H9 (cell line): ENCODE measurements around the gene RPS6KA1. TPM values are rescaled to one million over a fixed set of nuclear protein-coding genes. Genes with fewer than 3 reads are reported as not detected.

ENCODE experiments used
- DNase-seq: peaks from one replicate; pipeline ENCODE4 v3.0.0-alpha.2; 2017
- H2AFZ ChIP-seq: one replicate; pipeline ENCODE4 v1.6.1; 2013; ENCODE audit warnings: mild to moderate bottlenecking, low read length, control low read depth, moderate library complexity
- H2AK5ac ChIP-seq: 2 replicates; pipeline ENCODE4 v1.6.1; 2013; ENCODE audit warnings: low read length, control low read depth, mixed read lengths; ENCODE audit not compliant: insufficient read length
- H2BK120ac ChIP-seq: one replicate; pipeline ENCODE4 v1.6.1; 2013; ENCODE audit warnings: low read depth, mild to moderate bottlenecking, low read length, control low read depth, inconsistent platforms; ENCODE audit not compliant: poor library complexity, severe bottlenecking
- H2BK12ac ChIP-seq: 2 replicates; pipeline ENCODE4 v1.6.1; 2013; ENCODE audit warnings: low read length, control low read depth, mixed read lengths, low read depth; ENCODE audit not compliant: insufficient read length
- H2BK15ac ChIP-seq: 2 replicates; pipeline ENCODE4 v1.6.1; 2013; ENCODE audit warnings: low read depth, low read length, control low read depth
- H2BK20ac ChIP-seq: one replicate; pipeline ENCODE4 v1.6.1; 2013; ENCODE audit warnings: low read depth, mild to moderate bottlenecking, low read length, control low read depth, inconsistent platforms; ENCODE audit not compliant: poor library complexity, severe bottlenecking
- H2BK5ac ChIP-seq: 2 replicates; pipeline ENCODE4 v1.6.1; 2013; ENCODE audit warnings: low read length, control low read depth, mixed read lengths; ENCODE audit not compliant: insufficient read length
- H3K14ac ChIP-seq: 2 replicates; pipeline ENCODE4 v1.6.1; 2013; ENCODE audit warnings: low read length, control low read depth; ENCODE audit not compliant: insufficient read depth
- H3K18ac ChIP-seq: 2 replicates; pipeline ENCODE4 v1.6.1; 2013; ENCODE audit warnings: low read depth, mild to moderate bottlenecking, mixed read lengths, low read length, control low read depth; ENCODE audit not compliant: insufficient read length
- H3K23ac ChIP-seq: 2 replicates; pipeline ENCODE4 v1.6.1; 2013; ENCODE audit warnings: low read length, control low read depth, mixed read lengths, low read depth; ENCODE audit not compliant: insufficient read length
- H3K23me2 ChIP-seq: 2 replicates; pipeline ENCODE4 v1.6.1; 2013; ENCODE audit warnings: low read depth, mild to moderate bottlenecking, mixed read lengths, low read length, control low read depth; ENCODE audit not compliant: insufficient read length, poor library complexity, severe bottlenecking
- H3K27ac ChIP-seq: 2 replicates; pipeline ENCODE4 v1.5.1; 2013; ENCODE audit warnings: low read length, control low read depth, mixed read lengths, low read depth; ENCODE audit not compliant: insufficient read length
- H3K27me3 ChIP-seq: 2 replicates; pipeline ENCODE4 v1.6.1; 2013; ENCODE audit warnings: low read length, control low read depth, inconsistent platforms; ENCODE audit not compliant: insufficient read depth
- H3K4ac ChIP-seq: 2 replicates; pipeline ENCODE4 v1.6.1; 2013; ENCODE audit warnings: low read depth, mild to moderate bottlenecking, control low read depth, inconsistent platforms, low read length, moderate library complexity
- H3K4me1 ChIP-seq: 2 replicates; pipeline ENCODE4 v1.6.1; 2013; ENCODE audit warnings: low read length, control low read depth, inconsistent platforms; ENCODE audit not compliant: insufficient read depth
- H3K4me2 ChIP-seq: 2 replicates; pipeline ENCODE4 v1.6.1; 2013; ENCODE audit warnings: low read length, control low read depth, mixed read lengths; ENCODE audit not compliant: insufficient read length, insufficient read depth
- H3K56ac ChIP-seq: 2 replicates; pipeline ENCODE4 v1.6.1; 2013; ENCODE audit warnings: low read depth, mild to moderate bottlenecking, mixed read lengths, low read length, control low read depth; ENCODE audit not compliant: insufficient read length
- H3K79me1 ChIP-seq: 2 replicates; pipeline ENCODE4 v1.6.1; 2013; ENCODE audit warnings: low read depth, mild to moderate bottlenecking, moderate library complexity, low read length, control low read depth, inconsistent platforms; ENCODE audit not compliant: insufficient read depth, poor library complexity, severe bottlenecking
- H3K79me2 ChIP-seq: 2 replicates; pipeline ENCODE4 v1.6.1; 2013; ENCODE audit warnings: low read length, control low read depth, inconsistent platforms; ENCODE audit not compliant: insufficient read depth
- H3K9ac ChIP-seq: 2 replicates; pipeline ENCODE4 v1.6.1; 2013; ENCODE audit warnings: low read length, control low read depth, mixed read lengths; ENCODE audit not compliant: insufficient read length; ENCODE audit errors: extremely low read depth
- H3K9me3 ChIP-seq: one replicate; pipeline ENCODE4 v1.6.1; 2013; ENCODE audit warnings: low read depth, low read length, inconsistent platforms; ENCODE audit not compliant: control insufficient read depth
- H3T11ph ChIP-seq: one replicate; pipeline ENCODE4 v1.6.1; 2013; ENCODE audit warnings: mild to moderate bottlenecking, low read length, control low read depth, inconsistent platforms
- H4K20me1 ChIP-seq: one replicate; pipeline ENCODE4 v1.6.1; 2013; ENCODE audit not compliant: control insufficient read depth, insufficient read length, insufficient read depth
- H4K5ac ChIP-seq: 2 replicates; pipeline ENCODE4 v1.6.1; 2013; ENCODE audit warnings: low read depth, mild to moderate bottlenecking, mixed read lengths, low read length, control low read depth; ENCODE audit not compliant: insufficient read length
- H4K8ac ChIP-seq: replicated peaks from 2 replicates; pipeline ENCODE4 v1.6.1; 2013; ENCODE audit warnings: low read length, control low read depth, mixed read lengths, low read depth; ENCODE audit not compliant: insufficient read length
- H4K91ac ChIP-seq: 2 replicates; pipeline ENCODE4 v1.6.1; 2013; ENCODE audit warnings: low read depth, mild to moderate bottlenecking, moderate library complexity, mixed read lengths, low read length, control low read depth; ENCODE audit not compliant: insufficient read length
- H3K27ac Mint-ChIP-seq, 3 experiments: 2 replicates in 2 of 3; 3 replicates in 1 of 3; pipeline ENCODE4 v1.8.0; 2020 to 2021; ENCODE audit warnings: mixed read lengths in 3 of 3, mild to moderate bottlenecking in 1 of 3, moderate library complexity in 1 of 3
- H3K27me3 Mint-ChIP-seq: 2 replicates; pipeline ENCODE4 v1.8.0; 2021; ENCODE audit warnings: low read depth, mild to moderate bottlenecking, moderate library complexity, mixed read lengths
- H3K36me3 Mint-ChIP-seq, 3 experiments: 2 replicates in 2 of 3; 3 replicates in 1 of 3; pipeline ENCODE4 v1.8.0; 2020 to 2021; ENCODE audit warnings: low read depth in 3 of 3, mixed read lengths in 3 of 3; ENCODE audit not compliant: insufficient read depth in 1 of 3
- H3K4me1 Mint-ChIP-seq, 2 experiments: 2 replicates each; pipeline ENCODE4 v1.8.0; 2020; ENCODE audit warnings: mixed read lengths in 2 of 2
- H3K4me3 Mint-ChIP-seq, 2 experiments: 2 replicates in 1 of 2; 3 replicates in 1 of 2; pipeline ENCODE4 v1.8.0; 2020 to 2021; ENCODE audit warnings: mild to moderate bottlenecking in 2 of 2, mixed read lengths in 2 of 2, moderate library complexity in 1 of 2
- H3K9me3 Mint-ChIP-seq, 2 experiments: 2 replicates in 1 of 2; 3 replicates in 1 of 2; pipeline ENCODE4 v1.8.0; 2020; ENCODE audit warnings: mild to moderate bottlenecking in 2 of 2, mixed read lengths in 2 of 2, moderate library complexity in 1 of 2
- CTCF ChIP-seq: fragments of 200-600 bp; sonication (generic); conservative IDR thresholded peaks from 3 replicates; pipeline ENCODE4 v1.8.0; 2021; ENCODE audit warnings: antibody characterized with exemption, mild to moderate bottlenecking
- WGBS: extraction: QIAGEN DNeasy Blood & Tissue Kit; methylation state at CpG from one replicate; pipeline ENCODE4 v1.1.7; 2013; ENCODE audit warnings: missing lambda C conversion rate, low lambda C conversion rate, mixed read lengths; ENCODE audit not compliant: insufficient read length; ENCODE audit errors: extremely low coverage; 5-methylcytosine and 5-hydroxymethylcytosine counted together
- total RNA-seq: library from RNA; stranded (reverse); gene quantifications from 2 replicates; pipeline ENCODE4 v1.2.1, GENCODE V29; 2021

The RPS6KA1 gene
- total RNA-seq, 1 experiment from 2014 or later = 45.3 TPM

DNA sequence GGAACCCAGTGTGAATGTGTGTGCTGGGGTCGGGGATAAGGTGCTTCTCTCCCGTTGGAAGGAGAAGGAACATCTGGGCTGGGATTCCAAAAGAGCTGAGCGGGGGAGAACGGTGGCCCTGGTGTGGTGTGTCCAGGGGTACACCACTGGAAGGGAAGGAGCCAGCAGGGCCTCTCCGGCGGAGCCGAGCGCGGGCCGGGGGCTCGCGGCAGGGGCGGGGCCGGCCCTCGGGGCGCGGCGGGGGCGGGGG is 231 bp upstream of the RPS6KA1 start:
- H3K79me2 ChIP-seq = no peaks in the 10 kb centered on the region; the same call in 1 of the 2 replicates
- H2AK5ac ChIP-seq = no peak overlapping the region
- peak overlapping the region; percentile 58 for H2AFZ ChIP-seq
- H3K36me3 Mint-ChIP-seq = no peaks in the 10 kb centered on the region; a peak in 1 of 7 replicates
- no peak for DNase-seq
- H3K27me3 ChIP-seq = no peaks in the 10 kb centered on the region
- no peak overlapping the region for H2BK12ac ChIP-seq
- H3K18ac ChIP-seq = no peak overlapping the region
- no peak overlapping the region for H4K8ac ChIP-seq
- no peaks in the 10 kb centered on the region for H3K9me3 Mint-ChIP-seq
- H3K27ac ChIP-seq = no peak overlapping the region
- H4K91ac ChIP-seq = no peak overlapping the region
- H2BK20ac ChIP-seq = no peak overlapping the region
- H4K20me1 ChIP-seq = no peaks in the 10 kb centered on the region
- H2BK5ac ChIP-seq = no peak overlapping the region
- no CpG with 5 or more reads among the region's 19 CpGs for whole genome bisulfite sequencing
- peak overlapping the region; percentile 1; the same call in 1 of the 2 replicates for H2BK15ac ChIP-seq
- H3K4me3 Mint-ChIP-seq = peak overlapping the region; percentile 61 to 80
- no peak overlapping the region for H3K23ac ChIP-seq
- no peak overlapping the region for H3T11ph ChIP-seq
- no peak for TF ChIP-seq CTCF
- peak overlapping the region; percentile 20 to 86 (median 45); a peak in 5 of 7 replicates for H3K27ac Mint-ChIP-seq
- peaks cover 17% of the 10 kb centered on the region for H3K23me2 ChIP-seq
- no peak overlapping the region for H3K56ac ChIP-seq
- peaks cover 11% of the 10 kb centered on the region for H3K27me3 Mint-ChIP-seq
- H3K14ac ChIP-seq = peak overlapping the region; percentile 8; the same call in 1 of the 2 replicates
- H3K9ac ChIP-seq = peak overlapping the region; percentile 34
- H3K4me2 ChIP-seq = peak overlapping the region; percentile 66
- H2BK120ac ChIP-seq = no peak overlapping the region
- H4K5ac ChIP-seq = no peak overlapping the region
- peaks cover 27 to 28% of the 10 kb centered on the region in 2 experiments for H3K4me1 Mint-ChIP-seq
- H3K9me3 ChIP-seq = no peaks in the 10 kb centered on the region
- H3K79me1 ChIP-seq = peaks cover 4% of the 10 kb centered on the region
- H3K4me1 ChIP-seq = peaks cover 4% of the 10 kb centered on the region; the same call in 1 of the 2 replicates
- no peak overlapping the region for H3K4ac ChIP-seq
